HCT116 (cell line): ENCODE data around the gene GLDC.
A peak's percentile ranks its signal among the peaks of the same experiment; 100 is the strongest.

Experiments used
- CBX3 ChIP-seq: IDR thresholded peaks from 2 replicates; pipeline ENCODE4 v1.6.1; 2012; ENCODE audit warnings: low read depth
- CEBPB ChIP-seq: IDR thresholded peaks from 2 replicates; pipeline ENCODE4 v1.6.1; 2012; ENCODE audit warnings: low read depth
- CTCF ChIP-seq, 3 experiments: fragments of 200-600 bp in 1 of 3; sonication (generic) in 1 of 3; IDR thresholded peaks in 2 of 3; conservative IDR thresholded peaks in 1 of 3; 2 replicates each; pipeline ENCODE4 v1.5.1; 2012 to 2017; ENCODE audit warnings: low read depth in 2 of 3, low read length in 2 of 3, antibody characterized with exemption in 1 of 3, borderline replicate concordance in 1 of 3, control low read depth in 1 of 3, mild to moderate bottlenecking in 1 of 3, mixed read lengths in 1 of 3, mixed run types in 1 of 3, moderate library complexity in 1 of 3; ENCODE audit not compliant: insufficient read depth in 1 of 3
- EGR1 ChIP-seq: IDR thresholded peaks from 2 replicates; pipeline ENCODE4 v1.6.1; 2012; ENCODE audit warnings: low read depth
- EZH2 ChIP-seq: fragments of 200-600 bp; sonication (generic); IDR thresholded peaks from 2 replicates; pipeline ENCODE4 v1.6.1; 2017; ENCODE audit warnings: antibody characterized with exemption, mixed run types
- MAX ChIP-seq: IDR thresholded peaks from 2 replicates; pipeline ENCODE4 v1.6.1; 2012
- POLR2A ChIP-seq: IDR thresholded peaks from 2 replicates; pipeline ENCODE4 v1.7.0; 2011; ENCODE audit warnings: borderline replicate concordance; ENCODE audit not compliant: insufficient read depth, insufficient read length; ENCODE audit errors: extremely low read depth
- REST ChIP-seq: IDR thresholded peaks from 2 replicates; pipeline ENCODE4 v1.6.1; 2012; ENCODE audit warnings: low read depth
- SIN3A ChIP-seq: IDR thresholded peaks from 2 replicates; pipeline ENCODE4 v1.6.1; 2012; ENCODE audit warnings: low read depth
- ZBTB33 ChIP-seq: IDR thresholded peaks from 2 replicates; pipeline ENCODE4 v1.6.1; 2011; ENCODE audit warnings: mild to moderate bottlenecking, low read length, moderate library complexity; ENCODE audit not compliant: insufficient replicate concordance; ENCODE audit errors: extremely low read depth
- ZNF274 ChIP-seq: fragments of 200-500 bp; sonication (Bioruptor generic); IDR thresholded peaks from 2 replicates; pipeline ENCODE4 v1.6.1; 2014; ENCODE audit warnings: mild to moderate bottlenecking, low read depth, low read length, inconsistent platforms

GRCh38 chr9:6667633-6668280, 22.2 kb upstream of the GLDC start:
- peak; percentile 57 to 72 (median 63); a peak in 5 of 6 replicates for TF ChIP-seq CTCF (IDR thresholded peaks at IDR 0.05 in 2 of 3, conservative IDR thresholded peaks at IDR 0.05 in 1 of 3; ENCODE audit: borderline replicate concordance in 1 of 3, insufficient read depth in 1 of 3, low read depth in 2 of 3, low read length in 2 of 3)
- TF ChIP-seq REST = no peak
- TF ChIP-seq POLR2A = no peak
- no peak for TF ChIP-seq CEBPB
- TF ChIP-seq SIN3A = no peak
- no peak for TF ChIP-seq ZBTB33
- TF ChIP-seq MAX = no peak
- TF ChIP-seq CBX3 = no peak
- no peak for TF ChIP-seq EGR1
- TF ChIP-seq EZH2 = no peak
- no peak for TF ChIP-seq ZNF274
